ENCODE measurements around the gene TMEM215.
"Not testable (repeated sequence)": the region's sequence is repeated elsewhere in the genome, so short reads cannot be mapped to it uniquely, and the experiment has no call there.

The TMEM215 gene

DNA sequence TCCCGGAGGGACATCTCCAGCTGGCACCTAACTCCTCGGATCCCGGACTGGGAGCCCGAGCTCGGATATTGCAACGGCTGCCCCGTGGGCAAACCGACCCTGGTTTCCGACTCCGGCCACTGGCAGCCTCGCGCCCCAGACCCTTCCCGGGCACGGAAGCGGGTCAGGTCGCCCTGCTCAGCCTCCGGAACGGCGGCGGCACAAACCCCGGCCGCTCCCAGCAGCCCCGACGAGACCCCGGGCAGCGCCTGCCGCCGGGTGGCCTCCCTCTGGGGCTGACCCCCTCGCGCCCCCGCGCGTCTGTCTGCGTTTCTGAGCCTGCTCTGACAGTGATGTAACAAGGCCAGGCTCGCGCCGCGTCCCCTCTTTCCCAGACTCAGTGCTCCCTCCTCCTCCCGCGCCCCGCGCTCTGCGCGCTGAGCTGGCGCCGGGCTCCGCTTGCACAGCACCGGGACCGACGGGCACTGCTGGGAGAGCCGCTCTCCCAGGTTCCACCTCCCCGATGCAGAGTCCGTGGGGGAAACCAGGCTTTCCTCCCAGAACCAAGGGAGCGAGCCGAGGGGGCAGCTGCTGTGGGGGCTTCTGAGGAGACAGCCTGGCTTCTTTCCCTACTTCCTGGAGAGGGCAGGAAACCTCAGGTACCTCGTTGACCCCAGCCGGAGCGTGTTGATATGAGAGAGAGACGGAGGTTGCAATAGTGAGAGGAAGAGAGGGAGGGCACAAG lies at the start of gene TMEM215:
TMEM215 (plus strand) TSS at position 373 of the 724 bp plus-strand sequence. CDS start 644 bp downstream, outside the sequence.
- DNase-seq (ENCODE audit: low read depth in 2 of 2): no peak

DNA sequence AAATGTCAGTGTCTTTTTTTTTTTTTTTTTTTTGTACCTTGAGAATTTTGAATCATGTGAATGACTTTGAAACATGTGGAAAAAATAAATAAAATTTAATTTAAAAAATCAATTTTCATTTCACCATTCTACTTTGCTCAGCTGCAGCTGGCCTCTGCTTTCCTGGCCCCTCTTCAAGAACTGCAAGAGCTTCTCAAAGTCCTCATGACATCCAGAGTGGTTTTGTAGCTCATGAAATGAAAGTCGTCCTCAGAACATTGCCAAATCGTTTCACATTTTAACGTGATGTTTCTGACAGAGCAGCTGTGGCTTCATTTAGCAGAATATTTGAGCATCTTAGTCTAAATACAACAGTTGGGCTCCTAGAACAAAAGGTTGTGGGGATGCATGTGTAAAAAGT lies 47.9 kb upstream of the TMEM215 start:
- no peak for DNase-seq (ENCODE audit: low read depth in 2 of 2)

- DNase-seq (ENCODE audit: low read depth in 2 of 2): no peak
These were observed 46.0 kb upstream of the TMEM215 start for GRCh38 chr9:32737378-32737777.

- no peak for DNase-seq (ENCODE audit: low read depth in 2 of 2)
These were observed 44.7 kb upstream of the TMEM215 start for GRCh38 chr9:32738501-32739172.

- DNase-seq (ENCODE audit: low read depth in 2 of 2): no peak
These were observed 41.6 kb upstream of the TMEM215 start for GRCh38 chr9:32741706-32742105.

DNA sequence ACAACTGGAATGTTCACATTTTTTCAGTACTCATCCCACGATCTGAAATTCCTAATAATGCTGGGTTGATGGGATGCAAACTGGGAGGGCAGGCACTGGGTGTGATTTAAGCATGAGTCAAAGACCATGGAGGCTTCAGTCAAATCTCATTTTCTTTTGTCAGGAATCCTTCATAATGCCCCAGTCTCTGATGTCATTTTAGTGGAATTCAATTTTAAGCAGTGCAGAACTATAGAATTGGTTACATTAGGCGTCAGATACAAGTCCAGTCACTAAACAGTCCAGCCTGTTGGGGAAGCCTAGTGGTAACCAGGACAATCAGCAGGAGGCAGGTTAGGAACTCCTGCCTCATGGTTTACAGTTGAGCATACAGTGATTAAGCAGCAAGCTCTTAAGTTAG lies 41.0 kb upstream of the TMEM215 start:
- DNase-seq (ENCODE audit: low read depth in 2 of 2): no peak

- DNase-seq (ENCODE audit: low read depth in 2 of 2): no peak
These were observed 35.3 kb upstream of the TMEM215 start for GRCh38 chr9:32748013-32748412.

GRCh38 chr9:32755730-32756129 lies 27.6 kb upstream of the TMEM215 start:
- no peak for DNase-seq (ENCODE audit: low read depth in 2 of 2)

DNA sequence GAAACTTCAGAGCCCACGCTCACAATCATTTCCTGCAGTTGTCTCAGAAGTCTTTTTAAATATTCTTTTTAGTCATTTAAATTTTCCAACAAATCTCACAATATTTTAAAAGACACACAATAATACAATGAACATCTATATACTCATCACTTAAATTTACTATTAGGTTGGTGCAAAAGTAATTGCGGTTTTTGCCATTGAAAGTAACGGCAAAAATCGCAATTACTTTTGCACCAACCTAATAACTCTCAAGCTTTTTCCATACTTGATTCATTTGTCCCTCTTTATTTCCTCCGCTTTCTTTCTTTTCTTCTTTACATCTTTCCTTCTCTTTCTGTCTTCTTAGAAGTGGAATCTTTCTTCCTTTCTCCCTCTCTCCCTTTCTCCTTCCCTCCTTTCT lies 19.2 kb upstream of the TMEM215 start:
- DNase-seq (ENCODE audit: low read depth in 2 of 2): no peak

- no peak for DNase-seq (ENCODE audit: low read depth in 2 of 2)
These were observed 8.1 kb upstream of the TMEM215 start for GRCh38 chr9:32775283-32775682.

GRCh38 chr9:32776201-32776600 lies 7.1 kb upstream of the TMEM215 start:
- no peak for DNase-seq (ENCODE audit: low read depth in 2 of 2)

GRCh38 chr9:32782476-32783167 lies 718 bp upstream of the TMEM215 start:
- no peak for DNase-seq (ENCODE audit: low read depth in 2 of 2)

GRCh38 chr9:32787816-32788215 lies 4.5 kb downstream of the TMEM215 start:
- no peak for DNase-seq (ENCODE audit: low read depth in 2 of 2)

DNA sequence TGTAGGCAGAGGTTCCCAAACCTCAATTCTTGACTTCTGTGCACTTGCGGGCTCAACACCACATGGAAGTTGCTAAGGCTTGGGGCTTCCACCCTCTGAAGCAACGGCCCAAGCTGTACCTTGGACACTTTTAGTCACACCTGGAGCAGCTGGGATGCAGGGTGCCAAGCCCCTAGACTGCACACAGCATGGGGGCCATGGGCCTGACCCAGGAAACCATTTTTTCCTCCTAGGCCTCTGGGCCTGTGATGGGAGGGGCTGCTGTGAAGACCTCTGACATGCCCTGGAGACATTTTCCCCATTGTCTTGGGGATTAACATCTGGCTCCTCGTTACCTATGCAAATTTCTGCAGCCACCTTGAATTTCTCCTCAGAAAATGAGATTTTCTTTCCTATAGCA lies 12.7 kb downstream of the TMEM215 start:
- DNase-seq (ENCODE audit: low read depth in 2 of 2): not testable (repeated sequence)

GRCh38 chr9:32801530-32801929 lies 18.2 kb downstream of the TMEM215 start:
- DNase-seq (ENCODE audit: low read depth in 2 of 2): no peak

- no peak for DNase-seq (ENCODE audit: low read depth in 2 of 2)
These were observed 23.9 kb downstream of the TMEM215 start for GRCh38 chr9:32807217-32807616.

DNA sequence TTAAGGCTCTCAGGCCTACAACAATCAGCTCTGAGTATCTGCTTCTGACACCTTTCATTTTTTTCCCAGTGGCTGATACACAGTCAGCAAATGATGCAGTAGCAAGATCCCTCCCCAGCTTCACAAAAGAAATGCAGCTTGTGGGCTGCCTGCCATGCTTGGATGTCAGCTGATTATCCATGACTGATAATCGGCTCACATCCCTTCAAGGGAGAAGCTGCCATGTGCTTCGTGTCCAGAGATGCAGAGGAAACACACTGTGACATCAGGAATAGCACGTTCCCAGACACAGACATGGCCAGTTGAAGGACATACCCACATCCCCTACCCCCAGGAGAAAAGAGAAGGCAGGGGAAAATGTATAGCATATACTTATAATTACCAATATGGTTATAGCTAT lies 27.9 kb downstream of the TMEM215 start:
- DNase-seq (ENCODE audit: low read depth in 2 of 2): no peak

- DNase-seq (ENCODE audit: low read depth in 2 of 2): no peak
These were observed 37.0 kb downstream of the TMEM215 start for GRCh38 chr9:32820322-32820721.

DNA sequence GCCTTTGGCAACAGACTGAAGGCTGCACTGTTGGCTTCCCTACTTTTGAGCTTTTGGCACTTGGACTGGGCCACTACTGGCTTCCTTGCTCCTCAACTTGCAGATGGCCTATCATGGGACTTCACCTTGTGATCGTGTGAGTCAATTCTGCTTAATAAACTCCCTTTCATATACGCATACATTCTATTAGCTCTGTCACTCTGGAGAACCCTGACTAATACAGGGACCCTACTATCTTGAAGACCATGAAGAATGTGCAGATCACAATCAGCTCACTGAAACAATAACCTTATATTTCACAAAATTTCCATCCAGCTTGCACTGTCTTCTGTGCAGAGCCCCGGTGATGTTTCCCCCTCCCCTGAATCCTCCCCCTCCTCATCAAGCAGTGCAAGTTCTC lies 39.8 kb downstream of the TMEM215 start:
- no peak for DNase-seq (ENCODE audit: low read depth in 2 of 2)

- no peak for DNase-seq (ENCODE audit: low read depth in 2 of 2)
These were observed 40.2 kb downstream of the TMEM215 start for GRCh38 chr9:32823551-32823950.

DNA sequence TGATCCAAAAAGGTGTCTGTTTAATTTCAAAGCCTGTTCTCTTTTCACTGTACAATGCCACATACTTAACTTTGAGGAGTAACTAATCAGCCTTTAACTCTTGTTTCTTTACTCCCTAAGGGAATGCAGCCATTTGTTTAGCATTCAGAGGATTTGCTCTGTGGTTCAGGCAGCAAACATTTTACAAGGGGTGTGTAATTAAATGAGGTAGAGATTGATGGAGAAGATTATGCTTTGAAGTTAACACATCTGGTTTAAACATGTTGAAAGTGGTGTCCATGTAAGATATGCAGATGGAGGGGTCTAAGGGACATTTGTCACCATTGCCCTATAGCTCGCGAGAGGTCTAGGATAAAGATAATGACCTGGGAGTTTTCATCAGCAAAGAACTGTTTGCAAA lies 41.9 kb downstream of the TMEM215 start:
- no peak for DNase-seq (ENCODE audit: low read depth in 2 of 2)

GRCh38 chr9:32828861-32829260 lies 45.5 kb downstream of the TMEM215 start:
- DNase-seq (ENCODE audit: low read depth in 2 of 2): no peak

GRCh38 chr9:32832346-32832745 lies 49.0 kb downstream of the TMEM215 start:
- no peak for DNase-seq (ENCODE audit: low read depth in 2 of 2)
